NOMO-1 treated with DMSO at 0.1 percent for 48 hours (cell line): Measurements from ENCODE around the gene AP1B1.
"Not testable (repeated sequence)": the region's sequence is repeated elsewhere in the genome, so short reads cannot be mapped to it uniquely, and the experiment has no call there.

Experiments
- DNase-seq: peaks from one replicate; lab custom pipeline; 2025; ENCODE audit not compliant: unreplicated experiment; lab: John Stamatoyannopoulos, UW

Gene AP1B1

GRCh38 chr22:29388759-29389090 lies 355 bp upstream of the AP1B1 start:
- no peak for DNase-seq

DNA sequence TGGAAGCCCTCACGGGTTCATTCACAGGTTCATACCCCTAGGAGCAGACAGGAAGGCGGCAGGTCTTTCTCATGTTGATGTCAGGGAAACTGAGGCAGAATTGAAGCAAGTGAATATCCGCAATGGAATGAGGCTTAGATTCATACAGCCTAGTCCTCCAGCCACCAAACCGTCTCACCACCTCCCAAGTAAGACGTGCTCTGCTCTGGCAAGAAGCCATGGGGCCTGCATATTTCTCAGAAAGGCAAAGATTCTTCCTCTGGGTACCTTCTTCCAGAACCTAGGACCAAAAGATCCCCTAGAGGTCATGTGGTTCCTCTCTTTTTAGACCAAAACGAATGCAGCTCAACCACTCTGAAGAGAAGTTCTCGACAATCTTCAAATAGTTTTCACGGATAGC lies 1.7 kb downstream of the AP1B1 start:
- DNase-seq, result no peak

DNA sequence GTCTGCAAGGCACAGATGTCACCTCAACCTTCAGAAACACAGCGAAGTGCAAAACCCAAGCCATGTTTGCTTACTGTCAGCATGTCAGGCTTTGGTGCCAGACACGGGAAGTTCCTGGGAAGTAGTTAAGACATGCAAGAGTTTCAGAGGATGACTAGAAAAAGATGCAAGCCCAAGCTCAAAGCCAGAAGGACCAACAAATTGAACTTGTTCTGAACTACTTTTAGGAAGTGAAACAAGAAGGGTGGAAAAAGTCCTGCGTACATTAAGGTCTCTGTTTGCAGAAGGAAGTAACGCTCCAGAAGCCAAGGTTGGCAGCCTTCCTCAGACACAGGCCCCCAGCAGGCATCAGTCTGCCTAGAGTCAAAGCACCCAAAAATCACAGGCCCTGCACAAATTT lies 2.6 kb downstream of the AP1B1 start:
- peak; percentile 92 for DNase-seq

- no peak for DNase-seq
Measured at GRCh38 chr22:29385151-29385704, 3.1 kb downstream of the AP1B1 start.

DNA sequence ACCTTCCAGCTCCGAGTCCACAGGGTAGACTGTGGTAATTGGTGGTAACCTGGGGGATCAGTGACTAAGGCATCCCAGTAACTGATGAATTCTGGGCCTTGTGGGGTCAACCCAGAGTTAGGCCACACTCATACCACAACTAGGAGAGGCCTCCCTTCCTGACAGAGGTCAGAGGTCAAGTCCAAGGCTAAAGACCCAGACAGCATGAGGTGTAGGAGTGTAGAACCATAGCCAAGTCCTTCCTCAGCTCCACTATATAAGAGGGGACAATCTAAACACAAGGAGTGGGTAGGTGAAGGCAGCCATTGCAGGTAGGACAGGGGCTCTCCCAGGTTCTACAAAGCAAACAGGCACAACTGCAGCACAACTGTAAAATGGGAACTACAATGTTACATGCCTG lies 4.6 kb downstream of the AP1B1 start:
- DNase-seq, result no peak

- no peak for DNase-seq
Measured at GRCh38 chr22:29382580-29383302, 5.6 kb downstream of the AP1B1 start.

GRCh38 chr22:29380856-29381255 lies 7.5 kb downstream of the AP1B1 start:
- no peak for DNase-seq

DNA sequence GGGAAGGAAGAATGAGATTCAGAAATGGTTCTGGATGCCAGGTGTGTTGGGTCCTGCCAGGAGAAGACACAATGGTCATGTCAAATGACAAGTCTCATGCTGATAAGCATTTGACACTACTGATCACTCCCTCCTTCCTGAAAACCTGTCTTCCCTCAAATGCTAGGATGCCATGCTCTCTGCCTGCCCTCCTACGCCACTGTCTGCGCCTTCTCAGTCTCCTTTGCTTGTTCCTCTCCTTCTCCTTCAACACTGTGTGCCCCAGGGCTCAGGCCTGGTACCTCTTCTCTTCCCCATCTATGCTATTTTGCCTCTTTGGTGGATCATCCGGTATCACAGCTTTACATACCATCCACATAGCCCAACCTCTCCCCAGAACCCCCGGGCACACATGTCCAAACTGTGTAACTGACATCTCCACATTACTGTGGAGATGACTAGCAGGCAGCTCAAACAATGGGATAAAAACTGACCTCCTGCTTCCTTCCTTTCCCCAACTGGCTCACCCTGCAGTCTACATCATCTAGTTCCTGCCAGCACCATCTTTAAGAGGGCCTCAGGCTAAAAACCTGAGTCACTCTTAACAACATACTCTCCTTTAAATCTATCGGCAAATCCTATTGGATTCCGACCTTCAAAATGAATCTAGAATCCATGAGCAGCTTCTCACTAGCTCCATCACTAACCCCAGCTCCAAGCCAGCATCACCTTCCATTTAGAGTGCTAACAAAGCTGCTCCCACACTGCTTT lies 8.2 kb downstream of the AP1B1 start:
- no peak for DNase-seq

GRCh38 chr22:29379258-29379657 lies 9.1 kb downstream of the AP1B1 start:
- no peak for DNase-seq

GRCh38 chr22:29377979-29378378 lies 10.4 kb downstream of the AP1B1 start:
- DNase-seq, result no peak

DNA sequence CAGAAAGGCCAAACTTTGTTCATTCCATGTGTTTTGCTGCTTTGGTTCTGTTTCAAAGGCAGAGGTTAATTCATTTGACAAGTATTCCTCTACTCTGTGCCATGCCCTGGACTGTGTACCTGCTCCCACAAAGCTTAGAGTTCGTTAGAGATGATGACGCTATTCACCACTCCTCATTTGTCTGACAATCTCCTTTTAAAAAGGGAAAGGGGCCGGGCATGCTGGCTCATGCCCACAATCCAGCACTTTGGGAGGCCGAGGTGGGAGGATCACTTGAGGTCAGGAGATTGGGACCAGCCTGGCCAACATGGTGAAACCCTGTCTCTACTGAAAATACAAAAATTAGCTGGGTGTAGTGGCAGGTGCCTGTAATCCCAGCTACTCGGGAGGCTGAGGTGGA lies 11.7 kb downstream of the AP1B1 start:
- DNase-seq, result not testable (repeated sequence)

DNA sequence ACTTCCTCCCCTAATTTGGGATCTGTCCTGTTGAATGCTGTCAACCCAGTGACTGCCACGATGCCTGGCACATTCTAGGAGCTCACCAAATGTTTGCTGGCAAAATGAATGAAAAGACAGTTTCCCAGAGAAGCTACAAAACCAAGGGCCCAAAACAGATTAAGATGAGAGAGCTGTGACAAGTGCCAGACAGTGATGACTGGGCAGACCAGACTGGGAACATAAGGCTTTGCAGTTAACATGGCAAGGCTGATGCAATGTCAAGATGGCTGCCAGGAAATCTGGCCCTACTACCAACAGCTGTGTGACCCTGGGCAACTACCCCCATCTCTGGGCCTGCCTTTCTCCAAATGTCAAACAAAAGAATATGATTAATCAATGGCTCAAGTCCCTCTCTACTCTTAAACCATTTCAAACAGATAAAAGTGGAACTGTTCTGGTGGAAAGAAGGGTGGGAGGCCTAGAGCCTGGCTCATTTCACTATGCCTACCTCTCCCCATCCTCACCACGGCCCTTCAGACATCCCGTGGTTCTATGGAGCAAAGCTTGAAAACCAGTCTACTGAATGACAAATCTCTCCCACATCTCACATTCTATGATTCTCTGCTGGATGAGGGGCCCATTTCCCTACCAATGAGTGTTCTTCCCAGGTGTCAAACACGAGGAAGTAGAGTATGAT lies 12.8 kb downstream of the AP1B1 start:
- no peak for DNase-seq

DNA sequence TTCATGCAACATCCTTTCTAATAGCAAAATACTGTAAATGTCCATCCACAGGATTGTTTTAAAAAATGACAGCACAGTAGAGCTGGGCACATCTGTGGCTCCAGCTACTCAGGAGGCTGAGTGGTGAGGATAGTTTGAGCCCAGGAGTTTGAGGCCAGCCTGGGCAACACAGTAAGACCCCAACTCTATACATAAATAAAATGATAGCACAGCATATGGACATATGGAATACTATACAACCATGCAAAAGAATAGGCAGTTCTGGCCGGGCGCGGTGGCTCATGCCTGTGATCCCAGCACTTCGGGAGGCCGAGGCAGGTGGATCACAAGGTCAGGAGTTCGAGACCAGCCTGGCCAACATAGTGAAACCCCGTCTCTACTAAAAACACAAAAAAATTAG lies 13.6 kb downstream of the AP1B1 start:
- DNase-seq, result not testable (repeated sequence)

- DNase-seq, result no peak
Measured at GRCh38 chr22:29374401-29374800, 14.0 kb downstream of the AP1B1 start.

DNA sequence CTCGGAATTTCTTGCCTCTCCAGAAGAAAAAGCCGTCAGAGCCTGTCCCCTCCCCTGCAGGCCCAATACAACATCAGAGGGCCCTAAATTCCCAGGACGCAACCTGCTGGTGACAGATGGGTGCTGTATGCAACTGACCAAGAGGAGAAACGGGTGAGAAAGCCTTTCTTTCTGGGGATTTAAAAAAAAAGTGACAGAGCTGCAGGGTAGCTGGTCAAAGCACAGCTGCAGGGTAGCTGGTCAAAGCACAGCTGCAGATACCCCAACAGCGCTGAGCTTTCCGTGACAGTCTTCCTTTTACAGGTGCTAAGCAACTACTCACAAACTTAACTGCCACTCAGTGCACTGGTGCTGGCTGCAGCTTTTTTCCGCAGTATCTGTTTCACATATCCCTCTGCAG lies 17.8 kb downstream of the AP1B1 start:
- DNase-seq, result no peak

DNA sequence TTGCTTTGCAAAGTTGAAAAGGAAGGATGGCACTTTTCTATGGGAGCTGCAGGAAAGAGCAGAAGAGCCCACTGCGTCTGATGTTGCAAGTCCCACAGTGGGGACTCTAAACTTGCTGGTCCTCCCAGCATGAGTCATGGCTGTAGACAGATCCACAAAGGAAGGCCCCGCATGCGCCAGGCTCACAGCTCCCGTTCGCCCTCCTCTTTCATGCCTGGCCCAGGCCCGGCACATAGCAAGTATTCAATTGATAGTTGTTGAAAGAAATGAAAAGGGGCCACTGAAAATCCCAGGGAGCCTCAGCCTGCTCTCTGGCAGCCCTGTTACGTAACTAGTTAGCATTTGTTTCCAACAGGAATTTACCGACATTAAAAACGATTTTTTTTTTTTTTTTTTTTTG lies 18.9 kb downstream of the AP1B1 start:
- DNase-seq, result no peak

GRCh38 chr22:29359469-29359868 lies 28.9 kb downstream of the AP1B1 start:
- no peak for DNase-seq

DNA sequence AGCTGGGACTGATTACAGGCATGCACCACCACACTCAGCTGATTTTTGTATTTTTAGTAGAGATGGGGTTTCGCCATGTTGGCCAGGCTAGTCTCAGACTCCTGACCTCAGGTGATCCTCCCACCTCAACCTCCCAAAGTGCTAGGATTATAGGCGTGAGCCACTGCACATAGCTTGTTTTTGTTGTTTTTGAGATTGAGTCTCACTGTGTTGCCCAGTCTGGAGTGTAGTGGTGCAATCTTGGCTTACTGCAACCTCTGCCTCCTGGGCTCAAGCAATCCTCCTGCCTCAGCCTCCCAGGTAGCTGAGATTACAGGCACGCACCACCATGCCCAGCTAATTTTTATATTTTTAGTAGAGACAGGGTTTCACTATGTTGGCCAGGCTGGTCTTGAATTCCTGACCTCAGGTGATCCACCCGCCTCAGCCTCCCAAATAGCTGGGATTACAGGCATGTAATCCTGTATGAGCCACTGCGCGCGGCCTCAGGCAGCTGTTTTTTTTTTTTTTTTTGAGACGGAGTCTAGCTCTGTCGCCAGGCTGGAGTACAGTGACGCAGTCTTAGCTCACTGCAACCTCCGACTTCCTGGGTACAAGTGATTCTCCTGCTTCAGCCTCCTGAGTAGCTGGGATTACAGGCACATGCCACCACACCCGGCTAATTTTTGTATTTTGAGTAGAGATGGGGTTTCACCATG lies 31.0 kb downstream of the AP1B1 start:
- not testable (repeated sequence) for DNase-seq

GRCh38 chr22:29353860-29354259 lies 34.5 kb downstream of the AP1B1 start:
- DNase-seq, result no peak

DNA sequence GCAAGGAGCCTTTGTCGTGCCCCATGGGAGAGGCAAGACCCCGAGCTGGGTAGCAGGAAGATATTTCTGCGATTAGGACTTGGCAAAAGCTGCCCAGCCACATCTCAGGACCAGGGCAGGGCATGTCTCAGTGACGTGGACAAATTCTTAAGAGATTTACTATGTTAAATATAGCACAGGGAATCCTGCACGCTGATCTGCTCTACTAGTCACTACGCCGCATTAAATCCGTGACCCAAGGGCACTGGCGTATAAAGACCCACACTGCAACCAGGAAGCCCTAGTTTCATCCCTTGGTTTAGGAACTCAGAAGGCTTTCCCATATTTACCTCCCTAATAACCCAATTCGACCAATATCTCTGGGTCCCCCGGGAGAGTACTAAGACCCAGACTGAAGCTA lies 35.1 kb downstream of the AP1B1 start:
- DNase-seq, result no peak

DNA sequence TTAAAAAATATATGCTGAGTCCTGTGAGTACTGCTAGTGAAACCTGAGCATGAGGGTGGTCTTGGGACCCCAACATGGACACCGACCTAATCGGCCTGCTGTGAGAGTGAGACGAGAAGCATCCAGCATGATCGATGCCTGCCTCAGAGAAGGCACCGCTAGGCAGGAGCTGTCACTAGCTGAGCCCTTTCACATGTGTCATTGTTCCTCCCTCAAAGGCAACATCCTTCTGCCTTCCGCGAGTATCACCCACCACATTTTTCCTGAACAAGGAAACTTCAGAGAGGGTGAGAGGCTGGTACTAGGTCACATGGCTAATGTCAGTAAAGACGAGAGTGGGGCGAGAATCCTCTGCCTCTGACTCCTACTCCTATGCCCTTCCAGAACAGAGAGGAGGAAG lies 35.6 kb downstream of the AP1B1 start:
- no peak for DNase-seq
